Thyroid gland (tissue), 4 donors: ENCODE results near the gene TMEM139. TPM values are rescaled to one million over a fixed set of nuclear protein-coding genes. Genes with fewer than 3 reads are reported as not detected.
A peak's percentile ranks its signal among the peaks of the same experiment; 100 is the strongest.

Experiments
- DNase-seq, 2 donors: peaks; one replicate each; pipeline ENCODE4 v3.0.0-alpha.2; 2019
- H3K27ac ChIP-seq, 3 donors: fragments of 200-600 bp; sonication (generic); 1 replicate in 2 of 3; 2 replicates in 1 of 3; pipeline ENCODE4 v1.5.1; 2016 to 2019; ENCODE audit warnings: mild to moderate bottlenecking in 1 of 3, moderate library complexity in 1 of 3
- H3K27me3 ChIP-seq: fragments of 200-600 bp; sonication (generic); one replicate; pipeline ENCODE4 v1.5.1; 2019
- H3K36me3 ChIP-seq, 2 donors: fragments of 200-600 bp; sonication (generic); one replicate each; pipeline ENCODE4 v1.5.1; 2016 to 2019
- H3K4me1 ChIP-seq, 2 donors: fragments of 200-600 bp; sonication (generic); one replicate each; pipeline ENCODE4 v1.5.1; 2017 to 2019
- H3K4me3 ChIP-seq, 3 donors: fragments of 200-600 bp; sonication (generic); replicated peaks in 1 of 3; 1 replicate in 2 of 3; 2 replicates in 1 of 3; pipeline ENCODE4 v1.5.1; 2016; ENCODE audit warnings: mild to moderate bottlenecking in 1 of 3
- H3K9me3 ChIP-seq: fragments of 200-600 bp; sonication (generic); one replicate; pipeline ENCODE4 v1.5.1; 2017
- CTCF ChIP-seq, 6 experiments: fragments of 200-600 bp in 3 of 6; fragments of 450-650 bp in 3 of 6; sonication (generic) in 3 of 6; IDR thresholded peaks; one replicate each; pipeline ENCODE4 v1.5.1; 2016 to 2019; ENCODE audit warnings: antibody characterized with exemption in 6 of 6, mild to moderate bottlenecking in 2 of 6, inconsistent platforms in 1 of 6, moderate library complexity in 1 of 6
- POLR2A ChIP-seq, 2 donors: fragments of 450-650 bp; IDR thresholded peaks; one replicate each; pipeline ENCODE4 v1.6.1; 2017; ENCODE audit warnings: antibody characterized with exemption in 2 of 2, mild to moderate bottlenecking in 2 of 2, moderate library complexity in 1 of 2
- WGBS, 2 donors: methylation state at CpG; one replicate each; pipeline ENCODE4 v1.1.5; 2017; 5-methylcytosine and 5-hydroxymethylcytosine counted together
- intact Hi-C: fragments of 100-400 bp; cut with DNase I; formaldehyde crosslinking; loops from one replicate; pipeline ENCODE4 v1.15.1; 2023
- total RNA-seq, 4 donors: library from RNA; depleted of rRNA; stranded (reverse); fragments of >200 nt; gene quantifications; one replicate each; pipeline ENCODE4 v1.2.3, GENCODE V29; 2016

The TMEM139 gene
- total RNA-seq, 4 donors from 2014 or later: 6.6 to 50.2 (median 19.6) TPM

DNA sequence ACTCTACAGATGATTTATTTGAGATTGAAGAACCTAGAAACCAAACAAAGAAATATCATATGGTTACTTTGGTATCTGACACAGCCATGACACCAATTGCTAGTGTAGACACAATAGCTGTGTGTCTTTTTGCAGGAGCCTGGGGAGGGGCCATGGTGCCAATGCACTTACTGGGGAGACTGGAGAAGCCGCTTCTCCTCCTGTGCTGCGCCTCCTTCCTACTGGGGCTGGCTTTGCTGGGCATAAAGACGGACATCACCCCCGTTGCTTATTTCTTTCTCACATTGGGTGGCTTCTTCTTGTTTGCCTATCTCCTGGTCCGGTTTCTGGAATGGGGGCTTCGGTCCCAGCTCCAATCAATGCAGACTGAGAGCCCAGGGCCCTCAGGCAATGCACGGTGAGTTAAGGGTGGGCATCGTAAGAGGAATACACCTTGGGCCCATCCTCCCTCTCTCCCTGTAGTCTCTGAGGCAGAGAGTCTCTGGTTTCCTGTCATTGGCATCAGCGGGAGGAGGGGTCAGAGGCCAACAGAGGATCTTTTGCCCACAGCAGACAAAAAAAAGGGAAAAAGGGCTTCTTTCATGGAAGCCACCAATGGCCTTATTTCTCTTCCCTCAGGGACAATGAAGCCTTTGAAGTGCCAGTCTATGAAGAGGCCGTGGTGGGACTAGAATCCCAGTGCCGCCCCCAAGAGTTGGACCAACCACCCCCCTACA, 1.2 kb downstream of the TMEM139 start:
- Histone ChIP-seq H3K9me3 (no peaks in the 10 kb centered on the region), H3K4me1 (peaks cover 9 to 44% of the 10 kb centered on the region in 2 donors), H3K4me3 (no peak overlapping the region), H3K27ac (peak overlapping the region; percentile 49 to 87 (median 72)), H3K36me3 (no peaks in the 10 kb centered on the region), H3K27me3 (no peaks in the 10 kb centered on the region)
- intact Hi-C loops: loop anchor here (10.0 kb wide), 2 partner anchors 99 to 129 kb away; partner anchors contain the start of gene ZYX
- 98% methylated on average over 11 of the region's 11 CpGs for WGBS, 2 donors
- TF ChIP-seq POLR2A (IDR thresholded peaks at IDR 0.05): no peak
- no peak for TF ChIP-seq CTCF (IDR thresholded peaks at IDR 0.05)
- no peak for DNase-seq

GRCh38 chr7:143286522-143286890, 1.7 kb downstream of the TMEM139 start:
- 96% methylated on average over 4 to 6 of the region's 6 CpGs for WGBS, 2 donors
- Histone ChIP-seq H3K36me3 (no peaks in the 10 kb centered on the region), H3K27me3 (no peaks in the 10 kb centered on the region), H3K27ac (peak overlapping the region in 1 of 3 donors; percentile 87), H3K9me3 (no peaks in the 10 kb centered on the region), H3K4me1 (peaks cover 9 to 44% of the 10 kb centered on the region in 2 donors), H3K4me3 (no peak overlapping the region)
- TF ChIP-seq CTCF (IDR thresholded peaks at IDR 0.05) (no peak), POLR2A (IDR thresholded peaks at IDR 0.05) (no peak)
- no peak for DNase-seq
- intact Hi-C loops: loop anchor here (10.0 kb wide), 2 partner anchors 98 to 128 kb away; partner anchors contain the start of gene ZYX

- Histone ChIP-seq H3K4me1 (peaks cover 9 to 44% of the 10 kb centered on the region in 2 donors), H3K9me3 (no peaks in the 10 kb centered on the region), H3K27me3 (no peaks in the 10 kb centered on the region), H3K36me3 (peaks cover 5 to 6% of the 10 kb centered on the region in 2 donors), H3K4me3 (peak overlapping the region in 2 of 3 donors; percentile 8 to 18), H3K27ac (peak overlapping the region; percentile 10 to 64 (median 42))
- intact Hi-C loops: loop anchor here (10.0 kb wide), 2 partner anchors 97 to 127 kb away; partner anchors contain the start of gene ZYX
- WGBS, 2 donors: 71 to 72% methylated on average over 15 of the region's 17 CpGs
- DNase-seq: no peak
- TF ChIP-seq CTCF (IDR thresholded peaks at IDR 0.05) (no peak), POLR2A (IDR thresholded peaks at IDR 0.05) (no peak)
These were observed 2.7 kb downstream of the TMEM139 start for GRCh38 chr7:143287339-143287934.

GRCh38 chr7:143287935-143288826, 3.4 kb downstream of the TMEM139 start, which contains the start of gene CASP2:
Gene CASP2 (plus strand): TSS chr7:143288351. CDS start chr7:143288456, 105 bp downstream.
- Histone ChIP-seq H3K27me3 (no peaks in the 10 kb centered on the region), H3K4me1 (peaks cover 9 to 44% of the 10 kb centered on the region in 2 donors), H3K4me3 (peak within 1 kb of the TSS; percentile 20 to 85 (median 66)), H3K36me3 (peaks cover 9 to 14% of the 10 kb centered on the region in 2 donors), H3K27ac (peak within 1 kb of the TSS; percentile 63 to 83 (median 82)), H3K9me3 (no peaks in the 10 kb centered on the region)
- TF ChIP-seq CTCF (IDR thresholded peaks at IDR 0.05) (peak in 3 of 6 experiments; percentile 32 to 44 (median 33)), POLR2A (IDR thresholded peaks at IDR 0.05) (peak in 1 of 2 donors; percentile 85)
- peak; percentile 97 to 98 for DNase-seq
- WGBS, 2 donors: 0 to 4% methylated on average over 13 to 55 of the region's 84 CpGs
- intact Hi-C loops: loop anchor here (10.0 kb wide), 2 partner anchors 97 to 127 kb away; partner anchors contain the start of gene ZYX
